ENCODE data around the gene FAM25A.

GRCh38 chr10:86976362-86977056, 43.6 kb upstream of the FAM25A start:
- no peak for TF ChIP-seq EZH2 (IDR thresholded peaks at IDR 0.05)
- TF ChIP-seq POLR2AphosphoS5 (IDR thresholded peaks at IDR 0.05; ENCODE audit: borderline replicate concordance, low read depth, low read length): no peak

Data from SK-N-MC (cell line).